ENCODE data around the gene PCDHGA2.

DNA sequence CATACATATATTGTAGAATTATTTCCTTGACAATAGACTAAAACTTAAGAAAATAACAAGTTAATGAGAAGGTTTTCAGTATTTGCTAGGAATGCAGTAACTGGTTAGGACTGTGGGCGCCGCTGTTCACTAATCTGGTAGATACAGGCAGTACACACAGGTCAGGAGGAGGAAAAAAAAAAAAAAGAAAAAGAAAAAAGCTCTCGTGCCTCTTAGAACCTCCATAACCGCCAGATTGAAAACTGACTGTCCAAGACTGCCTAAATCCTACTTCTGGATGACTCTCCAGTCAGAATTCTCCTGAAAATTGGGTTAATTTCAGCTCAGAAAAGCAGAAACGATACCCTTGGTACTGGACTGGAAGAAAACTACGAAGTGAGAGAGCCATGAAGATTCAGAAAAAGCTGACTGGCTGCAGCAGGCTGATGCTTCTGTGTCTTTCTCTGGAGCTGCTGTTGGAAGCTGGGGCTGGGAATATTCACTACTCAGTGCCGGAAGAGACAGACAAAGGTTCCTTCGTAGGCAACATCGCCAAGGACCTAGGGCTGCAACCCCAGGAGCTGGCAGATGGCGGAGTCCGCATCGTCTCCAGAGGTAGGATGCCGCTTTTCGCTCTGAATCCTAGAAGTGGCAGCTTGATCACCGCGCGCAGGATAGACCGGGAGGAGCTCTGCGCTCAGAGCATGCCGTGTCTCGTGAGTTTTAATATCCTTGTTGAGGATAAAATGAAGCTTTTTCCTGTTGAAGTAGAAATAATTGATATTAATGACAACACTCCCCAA is 8.1 kb upstream of the PCDHGA2 start, which contains the start of gene PCDHGA1:
- TF ChIP-seq TAF1 (IDR thresholded peaks at IDR 0.05; ENCODE audit: borderline replicate concordance, insufficient read depth, low read length): no peak
- TF ChIP-seq POLR2AphosphoS5 (IDR thresholded peaks at IDR 0.05; ENCODE audit: low read depth, low read length): no peak
- no peak for TF ChIP-seq SIN3A (IDR thresholded peaks at IDR 0.05; ENCODE audit: borderline replicate concordance, insufficient read depth, low read length)
- TF ChIP-seq, protein P1, sequence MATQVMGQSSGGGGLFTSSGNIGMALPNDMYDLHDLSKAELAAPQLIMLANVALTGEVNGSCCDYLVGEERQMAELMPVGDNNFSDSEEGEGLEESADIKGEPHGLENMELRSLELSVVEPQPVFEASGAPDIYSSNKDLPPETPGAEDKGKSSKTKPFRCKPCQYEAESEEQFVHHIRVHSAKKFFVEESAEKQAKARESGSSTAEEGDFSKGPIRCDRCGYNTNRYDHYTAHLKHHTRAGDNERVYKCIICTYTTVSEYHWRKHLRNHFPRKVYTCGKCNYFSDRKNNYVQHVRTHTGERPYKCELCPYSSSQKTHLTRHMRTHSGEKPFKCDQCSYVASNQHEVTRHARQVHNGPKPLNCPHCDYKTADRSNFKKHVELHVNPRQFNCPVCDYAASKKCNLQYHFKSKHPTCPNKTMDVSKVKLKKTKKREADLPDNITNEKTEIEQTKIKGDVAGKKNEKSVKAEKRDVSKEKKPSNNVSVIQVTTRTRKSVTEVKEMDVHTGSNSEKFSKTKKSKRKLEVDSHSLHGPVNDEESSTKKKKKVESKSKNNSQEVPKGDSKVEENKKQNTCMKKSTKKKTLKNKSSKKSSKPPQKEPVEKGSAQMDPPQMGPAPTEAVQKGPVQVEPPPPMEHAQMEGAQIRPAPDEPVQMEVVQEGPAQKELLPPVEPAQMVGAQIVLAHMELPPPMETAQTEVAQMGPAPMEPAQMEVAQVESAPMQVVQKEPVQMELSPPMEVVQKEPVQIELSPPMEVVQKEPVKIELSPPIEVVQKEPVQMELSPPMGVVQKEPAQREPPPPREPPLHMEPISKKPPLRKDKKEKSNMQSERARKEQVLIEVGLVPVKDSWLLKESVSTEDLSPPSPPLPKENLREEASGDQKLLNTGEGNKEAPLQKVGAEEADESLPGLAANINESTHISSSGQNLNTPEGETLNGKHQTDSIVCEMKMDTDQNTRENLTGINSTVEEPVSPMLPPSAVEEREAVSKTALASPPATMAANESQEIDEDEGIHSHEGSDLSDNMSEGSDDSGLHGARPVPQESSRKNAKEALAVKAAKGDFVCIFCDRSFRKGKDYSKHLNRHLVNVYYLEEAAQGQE (IDR thresholded peaks at IDR 0.05; ENCODE audit: insufficient read depth in 1 of 2, low read depth in 2 of 2, low read length in 2 of 2): no peak
